ENCODE results near the gene FAM162A.

GRCh38 chr3:122414391-122414790 is 30.4 kb downstream of the FAM162A start:
- TF ChIP-seq, protein P1, sequence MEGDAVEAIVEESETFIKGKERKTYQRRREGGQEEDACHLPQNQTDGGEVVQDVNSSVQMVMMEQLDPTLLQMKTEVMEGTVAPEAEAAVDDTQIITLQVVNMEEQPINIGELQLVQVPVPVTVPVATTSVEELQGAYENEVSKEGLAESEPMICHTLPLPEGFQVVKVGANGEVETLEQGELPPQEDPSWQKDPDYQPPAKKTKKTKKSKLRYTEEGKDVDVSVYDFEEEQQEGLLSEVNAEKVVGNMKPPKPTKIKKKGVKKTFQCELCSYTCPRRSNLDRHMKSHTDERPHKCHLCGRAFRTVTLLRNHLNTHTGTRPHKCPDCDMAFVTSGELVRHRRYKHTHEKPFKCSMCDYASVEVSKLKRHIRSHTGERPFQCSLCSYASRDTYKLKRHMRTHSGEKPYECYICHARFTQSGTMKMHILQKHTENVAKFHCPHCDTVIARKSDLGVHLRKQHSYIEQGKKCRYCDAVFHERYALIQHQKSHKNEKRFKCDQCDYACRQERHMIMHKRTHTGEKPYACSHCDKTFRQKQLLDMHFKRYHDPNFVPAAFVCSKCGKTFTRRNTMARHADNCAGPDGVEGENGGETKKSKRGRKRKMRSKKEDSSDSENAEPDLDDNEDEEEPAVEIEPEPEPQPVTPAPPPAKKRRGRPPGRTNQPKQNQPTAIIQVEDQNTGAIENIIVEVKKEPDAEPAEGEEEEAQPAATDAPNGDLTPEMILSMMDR (IDR thresholded peaks at IDR 0.05; ENCODE audit: low read depth, low read length): no peak
- TF ChIP-seq EZH2phosphoT487 (IDR thresholded peaks at IDR 0.05; ENCODE audit: low read depth): no peak
